Activated CD8-positive, alpha-beta memory T cell treated with anti-CD3 and anti-CD28 coated beads, Interleukin-2, amount 50 U/mL, for 24 hours (primary cell): ENCODE data around the gene ZNF709.
A peak's percentile ranks its signal among the peaks of the same experiment; 100 is the strongest.
"Not testable (repeated sequence)": the region's sequence is repeated elsewhere in the genome, so short reads cannot be mapped to it uniquely, and the experiment has no call there.

ENCODE experiments used
- DNase-seq: peaks from one replicate; pipeline ENCODE4 v3.0.0-alpha.2; 2020; ENCODE audit errors: extremely low read depth

ZNF709 gene

GRCh38 chr19:12484371-12485051 lies at the start of gene ZNF709:
ZNF709 (minus strand) TSS chr19:12484816; CDS start chr19:12484657, 159 bp downstream.
- DNase-seq = peak; percentile 62

GRCh38 chr19:12527034-12527836 lies 42.6 kb upstream of the ZNF709 start:
- DNase-seq = no peak

- DNase-seq = no peak
Observed at GRCh38 chr19:12526542-12526941, 41.9 kb upstream of the ZNF709 start.

- DNase-seq = no peak
Observed at GRCh38 chr19:12521996-12522395, 37.4 kb upstream of the ZNF709 start.

DNA sequence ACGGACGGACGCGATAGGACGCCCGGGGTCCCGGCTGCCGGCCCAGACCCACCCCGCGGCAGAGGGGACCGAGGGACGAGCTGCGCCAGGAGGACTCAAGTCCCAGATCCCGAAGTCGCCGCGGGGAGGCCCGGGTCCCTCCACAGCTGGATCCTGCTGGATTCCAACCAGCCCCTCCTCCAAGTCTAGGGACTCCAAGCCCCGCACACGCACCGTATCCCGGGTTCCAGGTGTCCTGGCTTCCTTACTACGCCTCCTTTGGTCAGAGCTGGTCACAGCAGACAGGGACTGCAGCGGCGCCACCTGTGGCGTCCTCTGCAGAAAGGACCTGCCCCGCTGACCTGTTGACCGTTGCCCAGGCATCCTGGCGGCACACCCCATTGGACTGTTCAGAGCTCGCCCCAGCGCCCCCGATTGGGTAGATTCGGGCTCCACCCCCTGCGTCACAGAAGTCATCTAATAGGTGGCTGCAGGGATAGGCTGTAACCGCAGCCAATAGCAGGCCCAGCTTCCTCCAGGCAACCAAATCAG lies 29.0 kb upstream of the ZNF709 start:
- no peak for DNase-seq

DNA sequence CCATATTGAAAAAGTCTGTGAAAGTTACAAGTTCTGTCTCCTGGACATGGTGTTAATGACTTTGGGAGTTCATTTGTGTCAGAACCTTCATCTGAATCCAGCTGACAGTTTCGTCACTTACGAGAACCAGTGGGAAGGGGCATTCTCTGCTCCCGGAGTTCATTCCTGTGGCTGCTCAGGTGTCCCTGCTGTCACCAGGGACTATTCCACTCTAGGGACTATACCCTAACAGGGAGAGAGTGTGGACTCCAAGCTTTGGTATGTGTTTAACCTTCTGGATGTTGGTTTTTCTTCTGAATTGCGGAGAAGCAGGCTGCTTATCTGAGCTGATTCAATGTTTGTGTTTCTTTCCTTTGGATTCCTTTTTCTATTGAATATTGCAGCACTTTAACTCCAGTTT lies 12.4 kb upstream of the ZNF709 start:
- DNase-seq = no peak

- no peak for DNase-seq
Observed at GRCh38 chr19:12496480-12496879, 11.9 kb upstream of the ZNF709 start.

DNA sequence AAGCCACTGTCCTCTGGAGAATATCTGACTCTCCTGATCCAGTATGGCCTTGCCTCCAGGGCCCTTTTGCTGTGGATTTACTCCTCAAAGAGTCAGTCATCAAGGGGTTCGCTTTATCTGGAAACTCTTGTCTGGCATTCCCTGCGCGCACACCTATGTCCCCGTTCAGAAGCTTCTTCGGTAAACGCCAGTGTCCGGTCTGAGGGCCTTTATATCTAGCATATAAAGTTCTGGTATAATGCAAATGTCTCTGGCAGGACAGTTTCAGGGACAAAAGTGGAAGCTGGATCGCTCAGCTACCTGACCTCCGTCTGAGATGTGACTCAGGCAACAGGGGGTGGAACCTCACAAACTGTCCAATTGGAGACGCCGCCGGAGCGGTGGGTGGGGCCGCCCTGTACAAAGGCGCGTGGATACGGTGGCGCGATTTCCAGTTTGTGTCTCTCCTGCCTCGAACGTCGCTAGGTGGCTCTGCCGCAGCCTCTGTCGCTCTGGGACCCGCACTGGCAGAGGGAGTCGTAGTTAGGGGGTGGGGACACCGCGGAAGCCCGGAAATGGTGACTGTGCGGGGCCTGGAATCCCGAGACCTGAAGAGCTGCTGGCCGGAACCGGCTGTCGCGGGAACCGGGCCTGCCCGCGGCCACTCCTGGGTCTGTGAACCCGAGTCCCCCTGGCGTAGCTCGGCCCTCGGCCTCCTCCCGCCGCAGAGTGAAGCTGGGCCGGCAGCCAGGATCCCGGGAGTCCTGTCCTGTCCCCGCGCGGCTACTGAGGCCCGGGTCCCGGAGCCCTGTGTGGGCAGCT lies 10.6 kb upstream of the ZNF709 start:
- DNase-seq = peak; percentile 82

DNA sequence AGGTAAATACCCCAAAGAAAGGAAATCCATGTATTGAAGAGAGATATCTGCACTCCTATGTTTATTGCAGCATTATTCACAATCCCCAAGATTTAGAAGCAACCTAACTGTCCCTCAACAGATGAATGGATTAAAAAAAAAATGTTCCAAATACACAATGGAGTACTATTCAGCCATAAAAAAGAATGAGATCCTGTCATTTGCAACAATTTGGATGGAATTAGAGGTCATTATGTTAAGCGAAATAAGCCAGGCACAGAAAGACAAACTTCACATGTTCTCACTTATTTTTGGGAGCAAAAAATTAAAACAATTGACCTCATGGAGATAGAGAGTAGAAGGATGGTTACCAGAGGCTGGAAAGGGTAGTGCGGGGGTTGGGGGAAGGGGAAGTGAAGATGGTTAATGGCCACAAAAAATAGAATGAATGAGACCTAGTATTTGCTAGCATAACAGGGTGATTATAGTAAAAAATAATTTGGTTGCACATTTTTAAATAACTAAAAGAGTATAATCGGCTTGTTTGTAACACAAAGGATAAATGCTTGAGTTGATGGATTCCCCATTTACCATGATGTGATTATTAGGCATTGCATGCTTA lies 9.7 kb upstream of the ZNF709 start:
- DNase-seq = no peak

DNA sequence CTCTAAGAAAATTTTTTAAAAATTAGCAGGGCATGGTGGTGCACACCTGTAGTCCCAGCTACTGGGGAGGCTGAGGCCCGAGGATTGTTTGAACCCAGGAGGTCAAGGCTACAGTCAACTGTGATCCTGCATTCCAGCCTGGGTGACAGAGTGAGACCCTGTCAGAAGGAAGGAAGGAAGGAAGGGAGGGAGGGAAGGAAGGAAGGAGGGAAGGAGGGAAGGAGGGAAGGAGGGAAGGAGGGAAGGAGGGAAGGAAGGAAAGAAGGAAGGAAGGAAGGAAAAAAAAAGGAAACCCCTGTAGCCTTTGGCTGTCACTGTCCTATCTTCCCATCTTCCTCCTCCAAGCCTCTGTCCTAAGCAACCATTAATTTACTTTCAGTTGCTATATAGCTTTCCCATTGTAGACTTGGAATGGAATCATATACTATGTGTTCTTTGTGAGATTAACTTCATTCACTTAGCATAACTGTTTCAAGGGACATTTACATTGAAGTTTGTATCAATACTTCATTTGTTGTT lies 1.7 kb upstream of the ZNF709 start:
- not testable (repeated sequence) for DNase-seq

GRCh38 chr19:12485571-12485970 lies 955 bp upstream of the ZNF709 start:
- DNase-seq = no peak

DNA sequence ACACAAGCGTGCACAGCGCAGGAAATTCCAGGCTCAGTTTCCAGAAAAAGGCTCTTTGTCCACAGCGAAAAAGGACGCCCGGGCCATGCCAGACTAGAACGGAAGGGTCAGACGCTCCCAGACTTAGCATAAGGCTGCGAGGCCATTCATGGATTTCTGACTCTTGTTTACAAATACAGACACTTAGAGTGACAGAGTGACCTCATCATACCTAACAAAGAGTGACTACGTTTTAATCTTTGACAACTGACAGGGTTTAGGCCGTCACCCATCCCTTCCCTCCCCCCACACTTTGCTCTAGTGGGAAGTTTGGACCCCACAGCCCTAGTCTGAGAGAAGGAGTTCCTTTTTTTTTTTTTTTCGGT lies 418 bp upstream of the ZNF709 start:
- no peak for DNase-seq

- no peak for DNase-seq
Observed at GRCh38 chr19:12484011-12484370, 625 bp downstream of the ZNF709 start.

DNA sequence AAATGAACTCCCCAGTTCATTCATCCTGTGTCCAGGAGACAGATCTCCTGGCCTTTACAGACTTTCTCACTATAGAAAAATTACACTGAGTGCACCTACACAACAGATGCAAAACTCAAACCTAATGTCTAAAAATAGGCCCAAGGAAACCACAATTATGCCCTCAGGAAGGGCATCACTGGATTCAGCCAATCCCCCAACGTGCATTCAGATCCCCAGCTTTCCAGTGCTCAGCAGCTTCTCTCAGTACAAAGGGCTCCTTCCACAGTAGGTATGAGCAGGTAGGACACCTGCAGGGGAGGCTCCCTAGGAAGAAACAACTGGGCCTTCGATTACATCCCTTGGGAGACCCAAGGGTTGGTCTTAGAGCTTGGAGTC lies 2.1 kb downstream of the ZNF709 start:
- DNase-seq = no peak

DNA sequence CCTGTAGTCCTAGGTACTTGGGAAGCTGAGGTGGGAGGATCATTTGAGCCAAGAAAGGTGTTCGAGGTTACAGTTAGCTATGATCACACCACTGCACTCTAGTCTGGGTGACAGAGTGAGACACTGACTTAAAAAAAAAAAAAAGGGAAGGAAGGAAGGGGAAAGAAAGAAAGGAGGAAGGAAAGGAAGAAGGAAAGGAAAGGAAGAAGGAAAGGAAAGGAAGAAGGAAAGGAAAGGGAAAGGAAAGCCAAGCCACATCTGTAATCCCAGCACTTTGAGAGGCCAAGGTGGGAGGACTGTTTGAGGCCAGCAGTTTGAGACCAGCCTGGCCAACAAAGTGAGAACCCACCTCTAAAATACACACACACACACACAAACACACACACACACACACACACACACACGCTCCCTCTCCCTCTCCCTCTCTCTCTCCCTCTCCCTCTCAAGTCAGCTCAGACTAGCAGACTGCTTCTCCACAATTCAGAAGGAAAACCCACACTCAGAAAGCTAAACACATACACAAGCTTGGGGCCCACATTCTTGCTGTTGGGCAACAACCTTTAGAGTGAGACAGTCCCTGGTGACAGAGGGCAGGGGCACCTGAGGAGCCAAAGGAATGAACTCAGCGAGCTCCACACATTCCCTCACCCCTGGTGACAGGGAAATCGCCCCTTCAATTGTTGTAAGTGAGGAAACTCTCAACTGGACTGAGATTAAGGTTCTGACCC lies 2.7 kb downstream of the ZNF709 start:
- DNase-seq = no peak

DNA sequence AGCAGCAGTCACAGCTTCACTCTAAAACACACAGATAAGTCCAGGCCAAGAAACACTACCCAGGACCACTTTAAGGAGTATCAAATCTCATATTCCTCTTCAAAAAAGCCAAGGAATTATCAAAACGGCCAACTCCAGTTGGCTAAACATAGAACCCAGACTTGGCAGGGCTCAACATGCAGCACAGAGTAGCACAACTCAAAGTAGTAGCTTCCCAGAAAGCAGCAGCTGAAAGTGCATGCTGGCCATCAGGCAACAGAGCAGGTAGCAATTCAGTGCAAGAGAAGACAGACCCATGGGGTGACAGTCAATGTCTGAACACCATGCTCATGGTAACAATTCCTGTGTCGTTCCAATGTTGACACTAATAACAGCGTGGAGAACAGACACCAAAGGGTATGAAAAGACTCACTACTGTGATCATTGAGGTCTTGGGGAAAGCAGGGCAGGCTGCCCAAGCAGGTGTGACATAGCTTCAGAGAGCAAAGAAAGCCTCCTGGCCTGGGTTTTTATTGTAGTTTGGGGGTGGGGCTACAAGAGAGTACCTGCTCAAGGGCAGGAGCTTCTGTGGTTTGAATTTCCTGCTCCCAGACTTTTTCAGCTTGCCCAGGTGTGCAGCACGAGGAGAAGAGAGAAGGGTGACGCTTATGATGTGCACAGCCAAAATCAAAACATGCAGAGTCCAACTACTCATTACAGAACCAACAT lies 6.2 kb downstream of the ZNF709 start:
- DNase-seq = no peak

- DNase-seq = not testable (repeated sequence)
Observed at GRCh38 chr19:12467651-12468050, 17.0 kb downstream of the ZNF709 start.

- no peak for DNase-seq
Observed at GRCh38 chr19:12465211-12465610, 19.4 kb downstream of the ZNF709 start.

GRCh38 chr19:12464769-12465168 lies 19.8 kb downstream of the ZNF709 start:
- no peak for DNase-seq

DNA sequence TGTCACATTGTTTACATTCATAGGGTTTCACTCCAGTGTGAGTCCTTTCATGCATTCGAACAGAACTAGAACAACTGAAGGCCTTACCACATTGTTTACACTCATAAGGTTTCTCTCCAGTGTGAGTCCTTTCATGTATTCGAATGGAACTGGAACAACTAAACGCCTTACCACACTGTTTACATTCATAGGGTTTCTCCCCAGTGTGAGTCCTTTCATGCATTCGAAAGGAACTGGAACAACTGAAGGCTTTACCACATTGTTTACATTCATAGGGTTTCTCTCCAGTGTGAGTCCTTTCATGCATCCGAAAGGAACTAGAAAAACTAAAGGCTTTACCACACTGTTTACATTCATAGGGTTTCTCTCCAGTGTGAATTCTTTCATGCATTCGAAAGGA lies 20.5 kb downstream of the ZNF709 start:
- not testable (repeated sequence) for DNase-seq
